Stimulated activated CD8-positive, alpha-beta memory T cell treated with anti-CD3 and anti-CD28 coated beads, Interleukin-15, amount 100 ng/mL, for 1 hour (primary cell): ENCODE data around the gene CR1L.
"Not testable (repeated sequence)": the region's sequence is repeated elsewhere in the genome, so short reads cannot be mapped to it uniquely, and the experiment has no call there.

Experiments
- DNase-seq: peaks from one replicate; pipeline ENCODE4 v3.0.0-alpha.2; 2020; ENCODE audit warnings: low read depth

The CR1L gene

GRCh38 chr1:207745839-207746767 lies 101.2 kb downstream of the CR1L start:
- no peak for DNase-seq

GRCh38 chr1:207747627-207748492 lies 102.9 kb downstream of the CR1L start:
- DNase-seq: no peak

- no peak for DNase-seq
Measured at GRCh38 chr1:207748737-207749528, 104.0 kb downstream of the CR1L start.

- DNase-seq: no peak
Measured at GRCh38 chr1:207750631-207751305, 105.8 kb downstream of the CR1L start.

GRCh38 chr1:207751463-207751789 lies 106.5 kb downstream of the CR1L start:
- not testable (repeated sequence) for DNase-seq

- DNase-seq: peak; percentile 85
Measured at GRCh38 chr1:207751790-207752455, 107.0 kb downstream of the CR1L start, which contains the start of gene CD46. Gene CD46 (plus strand): TSS chr1:207752054. CDS start chr1:207752213, 159 bp downstream.

- no peak for DNase-seq
Measured at GRCh38 chr1:207752456-207752998, 107.6 kb downstream of the CR1L start.

GRCh38 chr1:207753611-207754010 lies 108.7 kb downstream of the CR1L start:
- no peak for DNase-seq

GRCh38 chr1:207754011-207754410 lies 109.1 kb downstream of the CR1L start:
- no peak for DNase-seq

- DNase-seq: no peak
Measured at GRCh38 chr1:207754974-207755700, 110.2 kb downstream of the CR1L start.

- DNase-seq: no peak
Measured at GRCh38 chr1:207755846-207756693, 111.1 kb downstream of the CR1L start.

- DNase-seq: no peak
Measured at GRCh38 chr1:207762622-207763021, 117.7 kb downstream of the CR1L start.

- no peak for DNase-seq
Measured at GRCh38 chr1:207763091-207763490, 118.2 kb downstream of the CR1L start.

GRCh38 chr1:207763972-207764371 lies 119.0 kb downstream of the CR1L start:
- no peak for DNase-seq

GRCh38 chr1:207766569-207766968 lies 121.6 kb downstream of the CR1L start:
- DNase-seq: no peak

GRCh38 chr1:207770514-207770913 lies 125.6 kb downstream of the CR1L start:
- DNase-seq: not testable (repeated sequence)
